Measurements from ENCODE around the gene BCAP31.
"Not testable (repeated sequence)": the region's sequence is repeated elsewhere in the genome, so short reads cannot be mapped to it uniquely, and the experiment has no call there.

BCAP31 gene

GRCh38 chrX:153722704-153723350 is 1.4 kb downstream of the BCAP31 start:
- TF ChIP-seq Cebpa-rat (IDR thresholded peaks at IDR 0.05), result no peak
- H3K9ac ChIP-seq, result peak overlapping the region; percentile 90
- peaks cover 59% of the 10 kb centered on the region for H4K20me1 ChIP-seq
- peak overlapping the region; percentile 76 for H3K4me3 ChIP-seq
- H3K9me3 ChIP-seq, result peaks cover 42% of the 10 kb centered on the region
- H3K27me3 ChIP-seq, result peaks cover 47% of the 10 kb centered on the region
- H3K4me2 ChIP-seq, result peak overlapping the region; percentile 92
- H3K27ac ChIP-seq, result peak overlapping the region; percentile 88
- peaks cover 34% of the 10 kb centered on the region for H3K36me3 ChIP-seq
- peaks cover 44% of the 10 kb centered on the region for H3K4me1 ChIP-seq

GRCh38 chrX:153719701-153720100 is 4.5 kb downstream of the BCAP31 start:
- Histone ChIP-seq H3K9me3 (peaks cover 17% of the 10 kb centered on the region), H3K4me3 (no peak overlapping the region), H4K20me1 (peaks cover 91% of the 10 kb centered on the region), H3K4me2 (no peak overlapping the region), H3K36me3 (peaks cover 54% of the 10 kb centered on the region), H3K4me1 (peaks cover 30% of the 10 kb centered on the region), H3K27ac (no peak overlapping the region), H3K9ac (no peak overlapping the region), H3K27me3 (peaks cover 70% of the 10 kb centered on the region)
- TF ChIP-seq Cebpa-rat (IDR thresholded peaks at IDR 0.05), result no peak

DNA sequence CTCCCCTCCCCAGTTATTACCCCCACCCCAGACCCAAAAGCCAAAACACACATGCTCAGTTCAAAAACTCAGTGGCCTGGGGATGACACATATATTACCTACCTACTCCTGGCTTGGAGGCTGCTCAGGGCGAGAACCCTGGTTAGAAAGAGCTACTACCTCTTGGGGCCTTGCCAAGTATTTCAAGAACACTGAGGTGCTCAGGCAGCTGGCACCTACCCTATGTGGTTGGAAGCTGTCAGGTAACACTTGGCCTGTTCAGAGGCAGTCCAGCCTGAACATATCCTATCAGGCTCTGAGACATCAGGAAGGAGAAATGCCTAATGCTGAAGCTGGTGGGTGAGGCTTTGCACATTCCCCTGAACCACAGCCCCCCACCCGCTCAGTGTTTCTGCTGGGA is 4.9 kb downstream of the BCAP31 start:
- Histone ChIP-seq H3K9me3 (peaks cover 15% of the 10 kb centered on the region; the same call in 1 of the 2 replicates), H3K4me1 (peaks cover 30% of the 10 kb centered on the region), H3K27me3 (peaks cover 75% of the 10 kb centered on the region), H3K4me3 (no peak overlapping the region), H4K20me1 (peaks cover 95% of the 10 kb centered on the region), H3K9ac (no peak overlapping the region), H3K4me2 (no peak overlapping the region), H3K27ac (no peak overlapping the region), H3K36me3 (peaks cover 59% of the 10 kb centered on the region)
- no peak for TF ChIP-seq Cebpa-rat (IDR thresholded peaks at IDR 0.05)

GRCh38 chrX:153717445-153717844 is 6.7 kb downstream of the BCAP31 start:
- no peak overlapping the region for H3K4me3 ChIP-seq
- peak overlapping the region; percentile 40 for H3K4me2 ChIP-seq

DNA sequence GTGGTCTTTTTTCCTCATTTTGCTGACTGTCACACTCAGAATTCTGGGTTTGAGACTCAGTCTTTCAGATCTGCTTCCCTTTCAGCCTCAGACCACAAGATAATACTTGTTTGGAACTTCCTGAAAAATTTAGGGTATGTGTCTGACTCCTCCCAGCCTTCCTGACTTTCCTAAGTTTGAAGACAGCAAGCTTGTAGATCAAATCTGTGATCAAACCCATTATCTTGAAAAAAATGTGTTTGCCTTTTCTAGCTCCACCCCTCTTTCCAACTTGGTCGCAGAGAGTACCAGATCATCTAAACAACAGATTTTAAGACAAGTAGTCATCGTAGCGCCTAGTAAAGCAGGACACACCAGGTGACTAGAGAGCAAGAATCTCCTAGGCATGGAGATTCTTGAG is 9.9 kb downstream of the BCAP31 start:
- no peak for TF ChIP-seq Cebpa-rat (IDR thresholded peaks at IDR 0.05)
- Histone ChIP-seq H3K4me1 (peaks cover 17% of the 10 kb centered on the region), H3K4me2 (no peak overlapping the region), H3K9ac (no peak overlapping the region), H3K27ac (no peak overlapping the region), H4K20me1 (peaks cover 95% of the 10 kb centered on the region), H3K36me3 (peaks cover 85% of the 10 kb centered on the region), H3K9me3 (no peaks in the 10 kb centered on the region), H3K4me3 (no peak overlapping the region), H3K27me3 (peaks cover 67% of the 10 kb centered on the region)

More at GRCh38 chrX:153717445-153717844, 6.7 kb downstream of the BCAP31 start:
- peaks cover 95% of the 10 kb centered on the region for H4K20me1 ChIP-seq
- H3K27me3 ChIP-seq, result peaks cover 74% of the 10 kb centered on the region
- peaks cover 28% of the 10 kb centered on the region for H3K4me1 ChIP-seq
- no peak for TF ChIP-seq Cebpa-rat (IDR thresholded peaks at IDR 0.05)
- H3K27ac ChIP-seq, result no peak overlapping the region
- H3K9me3 ChIP-seq, result no peaks in the 10 kb centered on the region
- H3K36me3 ChIP-seq, result peaks cover 74% of the 10 kb centered on the region
- H3K9ac ChIP-seq, result no peak overlapping the region

DNA sequence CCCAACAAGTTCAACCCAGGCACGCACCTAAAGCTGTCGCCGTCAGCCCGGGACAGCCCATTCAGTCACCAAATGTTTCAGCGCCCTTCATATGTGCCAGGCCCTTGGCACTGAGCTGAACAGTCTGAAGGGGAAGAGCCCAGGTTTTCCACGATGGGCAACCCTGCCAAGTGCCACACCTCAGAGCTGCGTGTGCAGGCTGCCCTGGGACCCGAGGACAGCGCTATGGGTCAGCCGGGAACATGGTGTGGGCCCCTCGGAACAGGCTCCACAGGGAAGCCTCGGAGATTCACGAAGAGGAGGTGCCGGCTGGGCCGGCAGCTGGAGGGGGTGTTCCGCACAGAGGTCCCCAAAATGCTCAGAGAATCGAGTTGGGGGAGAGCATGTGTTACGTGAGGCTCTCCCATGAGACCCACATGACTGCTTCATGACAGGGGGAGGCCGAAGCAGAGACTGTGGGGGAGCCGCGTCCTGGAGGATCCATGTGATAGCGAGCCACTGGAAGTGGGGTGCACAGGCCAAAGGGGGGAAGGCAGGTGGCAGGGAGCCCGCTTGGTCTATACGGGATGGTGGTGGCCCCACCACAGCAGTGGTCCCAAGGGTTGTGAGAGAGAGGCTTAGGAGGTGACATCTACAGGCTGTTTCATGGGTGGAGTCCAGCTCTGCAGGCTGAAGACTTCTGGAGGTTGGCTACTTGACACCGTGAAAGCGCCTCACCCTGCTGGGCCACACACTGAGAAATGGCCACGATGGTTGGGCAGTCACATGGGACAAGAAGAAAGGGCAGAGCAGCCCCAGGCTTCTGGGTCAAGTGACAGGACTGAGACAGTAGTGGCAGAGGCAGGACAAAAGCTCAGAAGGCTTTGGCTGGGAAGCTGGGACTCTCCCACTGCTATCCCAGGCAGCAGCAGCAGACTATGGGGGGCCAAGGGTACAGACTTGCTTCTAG is 14.2 kb downstream of the BCAP31 start:
- Histone ChIP-seq H4K20me1 (peaks cover 96% of the 10 kb centered on the region), H3K27me3 (peaks cover 78% of the 10 kb centered on the region), H3K9ac (no peak overlapping the region), H3K27ac (no peak overlapping the region), H3K4me2 (no peak overlapping the region), H3K4me1 (peaks cover 8% of the 10 kb centered on the region; the same call in 1 of the 2 replicates), H3K36me3 (peaks cover 79% of the 10 kb centered on the region), H3K4me3 (no peak overlapping the region), H3K9me3 (no peaks in the 10 kb centered on the region)
- TF ChIP-seq Cebpa-rat (IDR thresholded peaks at IDR 0.05), result no peak

DNA sequence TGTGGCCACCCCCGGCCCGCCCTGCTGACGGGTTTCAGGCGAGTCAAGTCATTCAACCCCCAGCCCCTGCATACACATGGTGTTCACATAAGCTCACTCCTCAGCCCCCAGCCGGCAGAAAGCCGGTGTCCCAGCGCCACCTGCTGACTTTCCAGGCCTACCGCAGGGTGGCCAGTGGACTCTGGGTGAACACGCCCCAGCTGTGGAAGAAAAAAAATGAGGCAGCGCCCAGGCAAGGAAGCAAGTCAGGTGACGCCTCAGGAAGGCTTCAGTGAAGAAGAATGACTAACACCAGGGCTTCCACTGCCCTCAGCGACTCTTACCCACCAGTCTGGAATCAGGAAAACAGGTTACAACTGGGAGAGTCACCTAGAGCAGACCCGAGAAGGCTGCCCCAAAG is 15.8 kb downstream of the BCAP31 start:
- H3K36me3 ChIP-seq, result peaks cover 82% of the 10 kb centered on the region
- H3K27me3 ChIP-seq, result peaks cover 80% of the 10 kb centered on the region
- no peaks in the 10 kb centered on the region for H3K9me3 ChIP-seq
- H3K4me3 ChIP-seq, result no peak overlapping the region
- H3K4me1 ChIP-seq, result peaks cover 8% of the 10 kb centered on the region; the same call in 1 of the 2 replicates
- 0 out of 2 replicates have a peak overlapping the region, but pooled peaks have one; percentile 26 for H3K4me2 ChIP-seq
- TF ChIP-seq Cebpa-rat (IDR thresholded peaks at IDR 0.05), result no peak
- H3K27ac ChIP-seq, result no peak overlapping the region
- peaks cover 100% of the 10 kb centered on the region for H4K20me1 ChIP-seq
- H3K9ac ChIP-seq, result no peak overlapping the region

DNA sequence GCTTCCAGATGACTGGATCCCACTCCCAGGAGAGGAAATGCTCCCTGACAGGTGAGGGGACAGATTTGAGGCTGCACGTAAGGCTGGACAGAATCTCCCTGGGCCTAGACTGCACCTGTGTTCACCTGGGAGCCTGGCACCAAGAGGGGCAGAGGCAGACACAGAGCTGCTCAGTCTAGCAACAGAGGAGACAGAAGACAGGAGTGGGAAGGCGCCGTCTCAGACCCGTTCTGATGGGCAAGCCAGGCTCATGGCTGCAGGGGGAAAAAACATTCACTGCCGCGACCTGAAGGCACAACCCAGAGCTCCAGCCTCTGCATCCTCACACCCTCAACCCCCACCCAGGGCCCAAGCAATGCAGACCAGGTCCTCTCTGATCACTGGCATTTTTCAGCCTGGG is 16.8 kb downstream of the BCAP31 start:
- Histone ChIP-seq H3K4me2 (no peak overlapping the region), H3K4me3 (no peak overlapping the region), H3K36me3 (peaks cover 82% of the 10 kb centered on the region), H3K9ac (no peak overlapping the region), H3K27ac (no peak overlapping the region), H3K9me3 (no peaks in the 10 kb centered on the region), H3K27me3 (peaks cover 86% of the 10 kb centered on the region), H3K4me1 (peaks cover 8% of the 10 kb centered on the region; the same call in 1 of the 2 replicates), H4K20me1 (peaks cover 100% of the 10 kb centered on the region)
- no peak for TF ChIP-seq Cebpa-rat (IDR thresholded peaks at IDR 0.05)

- Histone ChIP-seq H3K27ac (no peak overlapping the region), H3K36me3 (peaks cover 81% of the 10 kb centered on the region), H3K9me3 (no peaks in the 10 kb centered on the region), H3K9ac (no peak overlapping the region), H3K27me3 (peaks cover 92% of the 10 kb centered on the region), H3K4me2 (no peak overlapping the region), H3K4me3 (no peak overlapping the region), H4K20me1 (peaks cover 100% of the 10 kb centered on the region), H3K4me1 (peaks cover 8% of the 10 kb centered on the region)
- TF ChIP-seq Cebpa-rat (IDR thresholded peaks at IDR 0.05), result no peak
Observed at GRCh38 chrX:153706799-153707198, 17.4 kb downstream of the BCAP31 start.

DNA sequence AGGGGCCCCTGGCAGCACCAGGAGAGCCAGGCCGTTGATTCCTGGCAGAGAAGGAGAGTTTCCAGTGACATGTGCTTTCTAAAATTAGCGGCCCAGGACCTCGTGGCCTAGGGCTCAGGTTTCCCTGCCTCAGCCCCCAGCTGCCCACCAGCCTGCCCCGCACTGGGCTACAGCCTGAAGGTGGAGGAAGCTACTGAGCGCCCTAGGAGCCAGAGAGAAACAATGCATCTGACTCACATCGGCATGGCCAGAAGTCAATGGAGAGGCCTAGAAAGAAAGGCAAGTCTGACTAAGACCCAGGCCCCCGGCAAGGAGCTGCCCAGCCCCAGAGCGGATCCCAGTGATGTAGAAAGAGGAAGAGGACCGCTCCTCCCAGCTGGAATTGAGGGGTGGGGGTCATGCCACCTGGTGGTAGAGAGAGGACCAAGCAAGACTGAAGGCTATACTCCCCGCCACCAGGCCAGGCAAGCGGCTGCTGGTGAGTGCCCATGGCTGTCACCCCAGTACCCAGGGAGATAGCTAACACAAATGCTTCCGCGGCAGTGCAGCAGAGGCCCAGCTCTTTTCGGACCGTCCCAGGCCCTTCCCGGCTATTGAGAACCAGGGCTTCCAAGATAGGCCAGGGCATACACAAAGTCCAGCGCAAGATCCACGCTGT is 18.7 kb downstream of the BCAP31 start:
- H3K4me3 ChIP-seq, H3K9me3 ChIP-seq, H3K27ac ChIP-seq, H3K4me2 ChIP-seq, H3K9ac ChIP-seq: not testable (repeated sequence)
- Histone ChIP-seq H3K36me3 (peaks cover 80% of the 10 kb centered on the region), H3K27me3 (peaks cover 98% of the 10 kb centered on the region), H3K4me1 (peaks cover 21% of the 10 kb centered on the region), H4K20me1 (peaks cover 100% of the 10 kb centered on the region)

GRCh38 chrX:153704631-153705402 is 19.4 kb downstream of the BCAP31 start:
- peaks cover 100% of the 10 kb centered on the region for H4K20me1 ChIP-seq
- H3K9me3 ChIP-seq, H3K4me2 ChIP-seq, H3K9ac ChIP-seq, H3K4me3 ChIP-seq, H3K27ac ChIP-seq: not testable (repeated sequence)
- H3K36me3 ChIP-seq, result peaks cover 78% of the 10 kb centered on the region
- H3K27me3 ChIP-seq, result peaks cover 98% of the 10 kb centered on the region
- peaks cover 26% of the 10 kb centered on the region for H3K4me1 ChIP-seq
